GM12878 (cell line): Measurements from ENCODE around the gene SUPT6H. TPM values are rescaled to one million over a fixed set of nuclear protein-coding genes. Genes with fewer than 3 reads are reported as not detected.

Experiments
- CUX1 ChIP-seq: IDR thresholded peaks from 2 replicates; pipeline ENCODE4 v1.6.1; 2012; ENCODE audit warnings: improper control_type of control experiment, low read depth, low read length; ENCODE audit not compliant: insufficient replicate concordance
- E2F8 ChIP-seq: fragments of 450-650 bp; IDR thresholded peaks from 2 replicates; pipeline ENCODE4 v1.6.1; 2018; ENCODE audit warnings: mild to moderate bottlenecking, low read depth, moderate library complexity; ENCODE audit not compliant: partially characterized antibody
- IRF3 ChIP-seq: fragments of 450-650 bp; IDR thresholded peaks from 2 replicates; pipeline ENCODE4 v1.6.1; 2014; ENCODE audit warnings: mild to moderate bottlenecking
- IRF5 ChIP-seq: fragments of 450-650 bp; IDR thresholded peaks from 2 replicates; pipeline ENCODE4 v1.6.1; 2017; ENCODE audit warnings: borderline replicate concordance
- MEF2B ChIP-seq: fragments of 450-650 bp; IDR thresholded peaks from 2 replicates; pipeline ENCODE4 v1.6.1; 2018; ENCODE audit warnings: mild to moderate bottlenecking, moderate library complexity; ENCODE audit not compliant: partially characterized antibody, poor library complexity, severe bottlenecking
- MXI1 ChIP-seq: fragments of 150-350 bp; IDR thresholded peaks from 2 replicates; pipeline ENCODE4 v1.6.1; 2011; ENCODE audit warnings: low read depth, mild to moderate bottlenecking, inconsistent platforms, low read length, improper control_type of control experiment
- POLR2AphosphoS2 ChIP-seq: IDR thresholded peaks from 2 replicates; pipeline ENCODE4 v1.6.1; 2011; ENCODE audit warnings: low read depth, mild to moderate bottlenecking, low read length, improper control_type of control experiment, moderate library complexity
- RAD51 ChIP-seq: fragments of 450-650 bp; IDR thresholded peaks from 2 replicates; pipeline ENCODE4 v1.6.1; 2016; ENCODE audit warnings: moderate library complexity, mild to moderate bottlenecking, inconsistent platforms
- RBBP5 ChIP-seq: fragments of 200-600 bp; sonication (generic); conservative IDR thresholded peaks from 2 replicates; pipeline ENCODE4 v1.6.1; 2016
- STAT1 ChIP-seq: fragments of 450-650 bp; conservative IDR thresholded peaks from 2 replicates; pipeline ENCODE4 v1.6.1; 2014; ENCODE audit warnings: antibody characterized with exemption, mild to moderate bottlenecking
- STAT3 ChIP-seq: IDR thresholded peaks from 2 replicates; pipeline ENCODE4 v1.6.1; 2011; ENCODE audit warnings: low read depth, low read length, improper control_type of control experiment
- TCF12 ChIP-seq: IDR thresholded peaks from 2 replicates; pipeline ENCODE4 v1.6.1; 2011; ENCODE audit warnings: low read depth, mild to moderate bottlenecking, low read length
- ZBTB4 ChIP-seq: fragments of 450-650 bp; formaldehyde crosslinking; IDR thresholded peaks from 2 replicates; pipeline ENCODE4 v1.4.0; 2022; ENCODE audit warnings: mild to moderate bottlenecking, moderate library complexity
- ZSCAN29 ChIP-seq: fragments of 450-650 bp; IDR thresholded peaks from 2 replicates; pipeline ENCODE4 v1.6.1; 2017; ENCODE audit warnings: mild to moderate bottlenecking, moderate library complexity
- polyA plus RNA-seq, 11 experiments: library from polyadenylated mRNA; depleted of rRNA in 4 of 11; unstranded in 6 of 11; stranded (reverse) in 5 of 11; fragments of >200 nt; fragmentation: Nextera tagmentation in 4 of 11; fragmentation: Illumina TruSeq in 1 of 11; extraction: Ambion mirVana in 4 of 11; extraction: Trizol in 1 of 11; gene quantifications; 1 replicate in 1 of 11; 2 replicates in 10 of 11; pipeline versions ENCODE4 v1.2.1 to v1.2.3, GENCODE V29; 2011 to 2016; ENCODE audit warnings: inconsistent platforms in 2 of 11, missing spikeins in 2 of 11, low read depth in 1 of 11
- total RNA-seq, 4 experiments: library from RNA; depleted of rRNA in 3 of 4; stranded (reverse); fragments of >200 nt in 3 of 4; fragmentation: Illumina TruSeq in 1 of 4; extraction: Trizol in 1 of 4; gene quantifications; 2 replicates each; pipeline versions ENCODE4 v1.2.1 to v1.2.3, GENCODE V29; 2013 to 2021

The SUPT6H gene
- total and polyA plus RNA-seq, 10 of the 15 experiments (the other 5 are each of a cell fraction or from before 2014, with no cell fraction given): 1.7 to 58.8 (median 37.7) TPM

- TF ChIP-seq CUX1 (no peak), STAT1 (no peak), ZSCAN29 (no peak), E2F8 (no peak), MEF2B (no peak), IRF5 (no peak), ZBTB4 (no peak), TCF12 (no peak), MXI1 (no peak; the same call in 1 of the 2 replicates), POLR2AphosphoS2 (0 out of 2 replicates have a peak, but pooled peaks have one; percentile 10), RBBP5 (no peak), STAT3 (no peak), RAD51 (no peak), IRF3 (no peak)
These were observed 58.4 kb downstream of the SUPT6H start (continued) for GRCh38 chr17:28720247-28720996.
